Adipose tissue (tissue), 3 donors: Measurements from ENCODE around the gene ZNF324B. TPM values are rescaled to one million over a fixed set of nuclear protein-coding genes. Genes with fewer than 3 reads are reported as not detected.
"Not testable (repeated sequence)": the region's sequence is repeated elsewhere in the genome, so short reads cannot be mapped to it uniquely, and the experiment has no call there.

ENCODE experiments used
- H3K27ac ChIP-seq: one replicate; pipeline ENCODE4 v1.5.1; 2013; ENCODE audit warnings: low read depth, low read length
- WGBS, 3 donors: extraction: QIAGEN DNeasy Blood & Tissue Kit; methylation state at CpG; one replicate each; pipeline ENCODE4 v1.1.7; 2013; 5-methylcytosine and 5-hydroxymethylcytosine counted together
- polyA plus RNA-seq, 3 donors: library from polyadenylated mRNA; stranded (reverse); fragments of 200-250 nt; gene quantifications; one replicate each; pipeline ENCODE4 v1.2.3, GENCODE V29; 2013
- donor health status: healthy with polysubstance abuse.
- donor health status: Bipolar disorder and iron deficiency.
- donor health status: healthy.

ZNF324B gene
- polyA plus RNA-seq, 3 donors: 1.8 to 2.9 (median 2.0) TPM

GRCh38 chr19:58449980-58450379 is 1.4 kb upstream of the ZNF324B start:
- 58 to 63% (median 60%) methylated on average over 5 of the region's 5 CpGs for WGBS, 3 donors
- not testable (repeated sequence) for H3K27ac ChIP-seq

- no peak overlapping the region for H3K27ac ChIP-seq
- 1 to 8% (median 6%) methylated on average over 11 of the region's 11 CpGs for WGBS, 3 donors
These were observed 515 bp upstream of the ZNF324B start for GRCh38 chr19:58450856-58451357.

GRCh38 chr19:58453743-58454142 is 2.3 kb downstream of the ZNF324B start:
- 91 to 94% (median 91%) methylated on average over 6 of the region's 6 CpGs for WGBS, 3 donors
- no peak overlapping the region for H3K27ac ChIP-seq

GRCh38 chr19:58455306-58455705 is 3.9 kb downstream of the ZNF324B start:
- H3K27ac ChIP-seq: no peak overlapping the region
- WGBS, 3 donors: 93 to 96% (median 93%) methylated on average over 19 to 20 of the region's 21 CpGs

- no peak overlapping the region for H3K27ac ChIP-seq
- WGBS, 3 donors: 95 to 97% (median 97%) methylated on average over 35 of the region's 35 CpGs
These were observed 4.7 kb downstream of the ZNF324B start for GRCh38 chr19:58456111-58456510.

- H3K27ac ChIP-seq: no peak overlapping the region
- WGBS, 3 donors: 86 to 91% (median 88%) methylated on average over 2 of the region's 2 CpGs
These were observed 8.6 kb downstream of the ZNF324B start for GRCh38 chr19:58460039-58460438.

- no peak overlapping the region for H3K27ac ChIP-seq
- 33 to 36% (median 36%) methylated on average over 19 to 20 of the region's 20 CpGs for whole genome bisulfite sequencing, 3 donors
These were observed 14.8 kb downstream of the ZNF324B start for GRCh38 chr19:58466089-58466759.

GRCh38 chr19:58466760-58467589 is 15.6 kb downstream of the ZNF324B start, which contains the start of gene ZNF324:
Gene ZNF324 (plus strand): TSS chr19:58467080. CDS start chr19:58469186, 2,106 bp downstream.
- H3K27ac ChIP-seq: peak within 1 kb of the TSS; percentile 26
- 0 to 1% (median 0%) methylated on average over 60 to 92 of the region's 92 CpGs for WGBS, 3 donors

- WGBS, 3 donors: 55 to 65% (median 62%) methylated on average over 5 of the region's 5 CpGs
- no peak overlapping the region for H3K27ac ChIP-seq
These were observed 16.9 kb downstream of the ZNF324B start for GRCh38 chr19:58468216-58468839.

- WGBS, 3 donors: 91 to 95% (median 91%) methylated on average over 16 to 17 of the region's 17 CpGs
- H3K27ac ChIP-seq: no peak overlapping the region
These were observed 18.0 kb downstream of the ZNF324B start for GRCh38 chr19:58469241-58470013.

GRCh38 chr19:58470837-58471543 is 19.6 kb downstream of the ZNF324B start:
- H3K27ac ChIP-seq: not testable (repeated sequence)
- WGBS, 3 donors: 94% methylated on average over 20 to 31 of the region's 53 CpGs

GRCh38 chr19:58471736-58472135 is 20.3 kb downstream of the ZNF324B start:
- H3K27ac ChIP-seq: no peak overlapping the region
- WGBS, 3 donors: 93 to 96% (median 95%) methylated on average over 39 of the region's 39 CpGs

- H3K27ac ChIP-seq: no peak overlapping the region
These were observed 22.4 kb downstream of the ZNF324B start for GRCh38 chr19:58473775-58474174.

- WGBS, 3 donors: 85 to 87% (median 86%) methylated on average over 12 of the region's 12 CpGs
- H3K27ac ChIP-seq: no peak overlapping the region
These were observed 23.0 kb downstream of the ZNF324B start for GRCh38 chr19:58474291-58474996.

GRCh38 chr19:58474997-58475713 is 23.7 kb downstream of the ZNF324B start:
- no peak overlapping the region for H3K27ac ChIP-seq

GRCh38 chr19:58475714-58476497 is 24.5 kb downstream of the ZNF324B start, which contains the start of gene ZNF446:
Gene ZNF446 (plus strand): TSS chr19:58476352. CDS start chr19:58477219, 867 bp downstream.
- WGBS, 3 donors: 0 to 1% (median 0%) methylated on average over 61 to 64 of the region's 64 CpGs
- H3K27ac ChIP-seq: peak within 1 kb of the TSS; percentile 60

More at GRCh38 chr19:58474997-58475713, 23.7 kb downstream of the ZNF324B start:
- 23 to 24% (median 24%) methylated on average over 27 of the region's 27 CpGs for WGBS, 3 donors
